Loucy (cell line): ENCODE data around the gene RCAN2.

Experiments used
- EZH2phosphoT487 ChIP-seq: fragments of 200-600 bp; IDR thresholded peaks from 2 replicates; pipeline ENCODE4 v1.6.1; 2018; ENCODE audit warnings: antibody characterized with exemption, mild to moderate bottlenecking, moderate library complexity, borderline replicate concordance
- TF ChIP-seq, protein P1 (sequence below): fragments of 200-600 bp; sonication (generic); conservative IDR thresholded peaks from 2 replicates; pipeline ENCODE4 v1.5.1; 2014; ENCODE audit warnings: mild to moderate bottlenecking, antibody characterized with exemption, low read length

DNA sequence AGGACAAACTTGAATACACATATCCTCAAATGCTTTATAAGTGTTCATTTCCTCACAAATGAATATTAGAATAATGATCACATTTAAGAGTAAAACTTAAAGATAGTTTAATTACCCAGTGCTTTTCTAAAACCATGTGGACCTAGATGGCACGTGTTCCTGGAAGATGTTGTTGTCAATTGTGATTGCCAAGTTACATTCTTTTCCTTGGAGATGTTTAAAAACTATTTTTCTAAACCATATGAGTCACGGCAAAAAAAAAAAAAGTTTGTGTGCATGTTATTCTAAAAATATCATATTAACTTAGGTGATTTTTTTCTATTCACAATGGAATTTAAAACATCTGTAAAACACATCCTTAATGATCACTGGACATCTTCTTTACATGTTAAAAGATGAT, 51.1 kb downstream of the RCAN2 start:
- TF ChIP-seq, protein P1, sequence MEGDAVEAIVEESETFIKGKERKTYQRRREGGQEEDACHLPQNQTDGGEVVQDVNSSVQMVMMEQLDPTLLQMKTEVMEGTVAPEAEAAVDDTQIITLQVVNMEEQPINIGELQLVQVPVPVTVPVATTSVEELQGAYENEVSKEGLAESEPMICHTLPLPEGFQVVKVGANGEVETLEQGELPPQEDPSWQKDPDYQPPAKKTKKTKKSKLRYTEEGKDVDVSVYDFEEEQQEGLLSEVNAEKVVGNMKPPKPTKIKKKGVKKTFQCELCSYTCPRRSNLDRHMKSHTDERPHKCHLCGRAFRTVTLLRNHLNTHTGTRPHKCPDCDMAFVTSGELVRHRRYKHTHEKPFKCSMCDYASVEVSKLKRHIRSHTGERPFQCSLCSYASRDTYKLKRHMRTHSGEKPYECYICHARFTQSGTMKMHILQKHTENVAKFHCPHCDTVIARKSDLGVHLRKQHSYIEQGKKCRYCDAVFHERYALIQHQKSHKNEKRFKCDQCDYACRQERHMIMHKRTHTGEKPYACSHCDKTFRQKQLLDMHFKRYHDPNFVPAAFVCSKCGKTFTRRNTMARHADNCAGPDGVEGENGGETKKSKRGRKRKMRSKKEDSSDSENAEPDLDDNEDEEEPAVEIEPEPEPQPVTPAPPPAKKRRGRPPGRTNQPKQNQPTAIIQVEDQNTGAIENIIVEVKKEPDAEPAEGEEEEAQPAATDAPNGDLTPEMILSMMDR, result no peak
- no peak for TF ChIP-seq EZH2phosphoT487
